HG03565 (cell line): Measurements from ENCODE around the gene PNO1.
"Not testable (repeated sequence)": the region's sequence is repeated elsewhere in the genome, so short reads cannot be mapped to it uniquely, and the experiment has no call there.

Source experiments
- ATAC-seq: cut with Tn5 transposase; IDR thresholded peaks from one replicate; pipeline ENCODE4 v1.9.1; 2021; ENCODE audit warnings: mild to moderate bottlenecking, moderate library complexity; ENCODE audit not compliant: unreplicated experiment

The PNO1 gene

DNA sequence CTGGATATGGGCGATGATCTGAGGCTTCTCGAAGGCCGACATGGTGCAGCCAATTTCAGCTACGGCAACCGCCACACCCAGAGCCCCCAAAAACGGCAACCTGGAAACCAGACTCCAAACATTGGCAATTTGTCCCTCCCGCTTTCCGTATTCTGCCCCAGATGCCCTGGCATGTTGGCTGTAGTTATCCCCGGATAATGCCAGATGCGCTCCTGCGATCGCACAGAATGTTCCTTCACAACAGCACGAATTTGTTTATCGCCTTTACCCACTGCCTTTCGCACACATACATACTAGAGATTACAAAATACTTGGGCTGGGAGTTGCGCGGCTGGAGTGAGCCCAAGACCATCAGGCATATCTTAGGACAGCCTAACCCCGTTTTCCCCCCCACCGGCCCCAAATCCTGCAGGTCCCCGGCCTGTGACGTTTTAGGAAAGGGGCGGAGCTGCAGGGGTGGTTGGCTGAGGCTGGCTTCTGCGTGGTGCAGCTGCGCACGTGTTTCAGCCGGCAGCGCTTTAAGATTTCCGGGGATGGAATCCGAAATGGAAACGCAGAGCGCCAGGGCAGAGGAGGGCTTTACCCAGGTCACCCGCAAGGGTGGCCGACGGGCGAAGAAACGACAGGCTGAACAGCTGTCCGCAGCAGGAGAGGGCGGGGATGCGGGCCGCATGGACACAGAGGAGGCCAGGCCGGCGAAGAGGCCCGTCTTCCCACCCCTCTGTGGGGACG, at the start of gene PNO1:
Gene PNO1 (plus strand): TSS at position 487 of the 732 bp plus-strand sequence. CDS start 47 bp downstream, at position 534.
- ATAC-seq: peak; percentile 76

DNA sequence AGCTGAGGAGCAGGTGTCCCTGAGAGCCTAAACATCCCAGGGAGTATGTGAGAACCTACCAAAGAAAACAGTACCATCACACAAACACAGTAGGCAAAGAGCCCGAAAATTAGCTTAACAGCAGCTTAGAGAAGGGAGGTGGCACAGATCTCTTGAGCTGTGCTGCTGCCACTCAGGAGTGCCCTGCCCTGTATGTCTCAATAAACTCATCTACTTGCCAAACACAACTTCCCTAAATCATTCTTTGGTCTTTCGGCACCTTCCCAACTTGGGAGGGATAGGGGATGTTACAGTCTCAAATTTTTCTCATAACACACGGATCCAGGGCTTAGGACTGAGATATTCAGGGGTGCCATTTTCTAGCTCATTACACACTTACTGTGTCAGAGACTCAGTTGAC, 49.6 kb upstream of the PNO1 start:
- ATAC-seq: no peak

DNA sequence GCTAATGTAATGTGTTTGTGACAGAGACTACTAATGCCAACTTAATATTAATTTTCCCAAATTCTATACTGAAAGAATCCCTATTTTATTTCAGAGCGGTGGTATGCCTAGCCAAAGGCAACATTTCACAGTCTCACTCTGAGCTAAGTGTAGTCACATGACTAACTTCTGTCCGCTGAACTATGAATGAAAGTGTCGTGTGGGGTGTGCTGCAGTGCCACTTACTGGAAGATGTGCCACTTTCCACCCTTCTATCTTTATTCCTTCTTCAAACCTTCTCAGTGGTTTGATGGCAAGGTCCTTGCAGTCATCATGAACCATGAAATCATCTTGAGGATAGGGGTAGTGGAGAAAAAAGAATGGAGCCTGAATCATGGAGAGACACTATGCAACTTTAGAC, 47.6 kb upstream of the PNO1 start:
- ATAC-seq: peak; percentile 81

DNA sequence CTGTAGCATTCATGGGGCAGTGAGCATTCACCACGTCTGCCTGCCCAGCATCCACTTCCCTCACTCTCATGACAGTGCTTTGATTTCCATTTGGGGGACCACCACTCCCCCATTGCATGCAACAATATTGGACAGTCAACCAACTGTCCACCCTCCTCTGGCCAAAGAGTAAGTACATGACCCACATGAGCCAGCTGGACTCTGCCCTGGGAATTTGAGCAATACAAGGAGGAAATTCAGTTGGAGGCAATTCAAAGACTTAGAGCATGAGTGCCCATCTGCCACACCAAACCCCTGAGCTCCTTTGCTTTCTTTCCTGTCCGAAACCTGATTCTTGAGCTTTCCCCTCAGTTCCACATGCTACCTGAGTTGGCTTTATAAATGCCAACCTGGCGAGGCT, 41.7 kb upstream of the PNO1 start:
- no peak for ATAC-seq

DNA sequence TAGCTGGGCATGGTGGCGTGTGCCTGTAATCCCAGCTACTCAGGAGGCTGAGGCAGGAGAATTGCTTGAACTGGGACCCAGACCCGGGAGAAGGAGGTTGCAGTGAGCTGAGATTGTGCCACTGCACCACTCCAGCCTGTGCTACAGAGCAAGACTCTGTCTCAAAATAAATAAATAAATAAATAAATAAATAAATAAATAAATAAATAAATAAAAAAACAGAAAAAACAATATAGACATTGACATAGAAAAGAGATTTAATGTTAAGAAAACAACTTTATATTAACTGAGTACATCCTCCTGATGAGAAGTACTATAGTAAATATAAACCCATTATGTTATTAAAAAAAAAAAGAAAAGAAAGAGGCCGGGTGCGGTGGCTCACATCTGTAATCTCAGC, 39.8 kb upstream of the PNO1 start:
- ATAC-seq: not testable (repeated sequence)

DNA sequence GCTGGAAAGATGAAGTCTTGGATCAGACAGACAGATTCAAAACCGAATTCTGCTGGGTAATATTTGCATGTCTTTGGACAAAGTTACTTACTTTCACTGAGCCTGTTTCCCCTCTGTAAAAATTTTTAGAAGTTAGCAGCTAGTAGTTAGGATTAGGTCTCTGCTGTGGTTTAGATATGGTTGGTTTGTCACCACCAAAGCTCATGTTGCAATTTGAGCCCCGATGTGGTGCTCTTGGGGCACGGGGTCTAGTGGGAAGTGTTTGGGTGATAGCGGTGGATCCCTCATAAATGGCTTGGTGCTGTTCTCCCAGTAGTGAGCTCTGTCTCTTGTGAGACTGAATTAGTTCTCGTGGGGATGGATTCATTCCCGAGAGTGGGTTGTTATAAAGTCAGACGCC, 38.9 kb upstream of the PNO1 start:
- ATAC-seq: no peak

DNA sequence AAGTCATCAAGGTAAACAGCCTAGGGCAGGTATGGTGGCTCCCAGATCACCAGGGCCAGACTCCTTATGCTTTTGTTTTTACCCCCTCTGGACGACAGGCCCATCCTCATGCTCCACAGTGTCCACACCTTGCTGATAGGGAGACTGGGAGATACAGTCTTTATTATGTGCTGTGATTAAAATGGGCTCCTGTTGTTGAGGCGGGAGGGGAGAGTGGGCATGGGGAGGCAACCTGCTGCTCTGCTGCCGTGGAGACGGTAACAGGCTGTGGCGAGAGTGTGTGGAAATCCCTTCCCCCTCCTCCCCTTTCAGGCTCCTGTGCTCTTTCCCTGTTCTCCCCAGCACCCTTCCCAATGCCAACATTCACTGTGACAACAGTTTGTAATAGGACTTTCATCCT, 38.2 kb upstream of the PNO1 start:
- no peak for ATAC-seq

DNA sequence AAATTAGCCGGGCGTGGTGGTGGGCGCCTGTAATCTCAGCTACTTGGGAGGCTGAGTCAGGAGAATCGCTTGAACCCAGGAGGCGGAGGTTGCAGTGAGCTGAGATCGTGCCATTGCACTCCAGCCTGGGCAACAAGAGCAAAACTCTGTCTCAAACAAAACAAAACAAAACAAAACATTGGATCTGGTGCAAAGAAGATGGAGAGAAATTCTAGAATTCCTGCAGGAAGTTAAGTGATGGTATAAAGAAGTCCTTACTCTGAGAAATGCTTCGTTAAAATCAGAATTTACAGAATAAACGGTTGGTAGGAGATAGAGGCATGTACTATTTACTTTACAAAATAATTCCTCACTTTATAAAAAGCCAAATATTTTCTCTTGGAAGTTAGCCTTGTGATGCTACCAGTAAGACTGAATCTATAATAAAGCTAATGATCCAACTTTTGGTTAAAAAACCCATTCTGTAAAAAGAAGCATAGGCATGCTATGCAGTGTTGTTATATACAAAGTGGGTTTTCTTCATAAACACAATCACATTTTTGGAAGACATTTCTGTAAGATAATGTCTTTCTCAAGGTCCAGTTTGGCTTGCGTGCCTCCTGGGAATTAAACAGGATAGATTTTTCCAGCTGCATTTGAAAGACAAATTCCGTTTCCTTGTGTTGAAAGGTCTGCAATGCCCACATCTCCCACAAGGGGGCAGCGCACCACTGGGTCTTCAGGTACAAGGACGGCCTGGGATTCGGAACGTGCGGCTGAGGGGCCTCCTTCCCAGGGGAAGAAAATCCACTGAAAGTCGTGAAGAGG, 35.6 kb upstream of the PNO1 start:
- ATAC-seq: no peak

DNA sequence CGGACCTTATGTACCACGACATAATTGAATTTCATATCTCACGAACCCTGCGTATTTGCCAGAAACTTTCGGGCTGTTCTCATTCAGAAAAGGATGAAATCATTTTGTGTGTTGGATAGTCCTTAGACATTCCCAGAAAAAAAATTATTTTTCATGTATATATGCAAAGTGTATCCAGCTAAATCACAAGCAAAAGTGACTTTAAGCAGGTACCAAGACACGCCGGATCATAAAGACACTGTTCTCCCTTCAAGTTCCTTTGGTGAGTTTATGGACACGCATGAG, 35.1 kb upstream of the PNO1 start:
- no peak for ATAC-seq

DNA sequence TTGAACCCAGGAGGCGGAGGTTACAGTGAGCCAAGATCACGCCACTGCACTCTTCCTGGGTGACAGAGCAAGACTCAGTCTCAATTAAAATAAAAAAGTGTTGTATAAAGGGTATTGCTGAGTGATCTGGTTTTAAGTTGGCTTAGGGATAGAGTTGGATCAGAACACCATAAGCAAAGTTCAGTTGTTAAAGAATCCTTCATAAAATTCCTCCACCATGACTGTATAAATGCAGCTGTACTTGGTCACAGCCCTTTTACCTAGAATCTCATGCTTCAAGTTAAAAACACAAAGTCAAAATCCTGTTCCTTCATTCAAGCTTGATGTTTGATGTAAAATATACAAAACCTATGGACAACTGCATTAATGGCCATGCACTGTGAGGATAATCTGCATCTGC, 33.4 kb upstream of the PNO1 start:
- ATAC-seq: no peak

DNA sequence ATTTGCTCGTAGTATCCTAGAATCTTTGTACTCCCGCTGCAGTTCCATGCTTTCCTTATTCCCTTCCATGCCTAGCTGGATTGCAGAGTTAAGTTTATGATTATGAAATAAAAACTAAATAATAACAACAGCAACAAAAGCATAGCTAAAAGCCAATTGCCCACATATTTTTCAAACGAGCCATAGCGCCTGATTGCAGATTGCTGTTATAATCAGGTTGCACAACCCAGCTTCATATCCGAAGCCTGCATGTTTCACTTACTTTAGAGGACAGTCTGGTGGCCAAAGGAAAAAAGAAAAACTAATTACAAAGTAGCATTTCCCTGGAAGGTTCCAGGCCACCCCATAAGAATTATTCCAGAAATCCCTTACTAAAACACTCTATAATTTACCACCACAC, 31.9 kb upstream of the PNO1 start:
- no peak for ATAC-seq

DNA sequence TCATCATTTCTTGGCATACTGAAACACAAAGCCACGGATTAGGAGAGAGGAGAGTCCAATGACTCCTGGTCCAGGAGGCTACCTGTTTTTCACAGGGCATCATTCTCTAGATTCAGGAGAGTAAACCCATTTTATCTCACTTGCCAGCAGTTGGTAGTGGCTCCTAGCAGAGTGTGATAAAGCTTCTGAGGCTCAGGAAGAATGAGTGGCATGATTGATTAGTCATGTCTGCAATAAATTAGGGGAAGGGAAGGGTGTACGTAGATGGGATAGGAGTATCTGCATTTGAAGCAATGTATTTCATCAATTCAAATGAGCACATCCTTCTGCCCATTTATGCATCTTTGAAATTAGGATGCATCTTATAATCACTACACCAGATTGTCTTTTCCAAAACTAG, 31.1 kb upstream of the PNO1 start:
- ATAC-seq: no peak

DNA sequence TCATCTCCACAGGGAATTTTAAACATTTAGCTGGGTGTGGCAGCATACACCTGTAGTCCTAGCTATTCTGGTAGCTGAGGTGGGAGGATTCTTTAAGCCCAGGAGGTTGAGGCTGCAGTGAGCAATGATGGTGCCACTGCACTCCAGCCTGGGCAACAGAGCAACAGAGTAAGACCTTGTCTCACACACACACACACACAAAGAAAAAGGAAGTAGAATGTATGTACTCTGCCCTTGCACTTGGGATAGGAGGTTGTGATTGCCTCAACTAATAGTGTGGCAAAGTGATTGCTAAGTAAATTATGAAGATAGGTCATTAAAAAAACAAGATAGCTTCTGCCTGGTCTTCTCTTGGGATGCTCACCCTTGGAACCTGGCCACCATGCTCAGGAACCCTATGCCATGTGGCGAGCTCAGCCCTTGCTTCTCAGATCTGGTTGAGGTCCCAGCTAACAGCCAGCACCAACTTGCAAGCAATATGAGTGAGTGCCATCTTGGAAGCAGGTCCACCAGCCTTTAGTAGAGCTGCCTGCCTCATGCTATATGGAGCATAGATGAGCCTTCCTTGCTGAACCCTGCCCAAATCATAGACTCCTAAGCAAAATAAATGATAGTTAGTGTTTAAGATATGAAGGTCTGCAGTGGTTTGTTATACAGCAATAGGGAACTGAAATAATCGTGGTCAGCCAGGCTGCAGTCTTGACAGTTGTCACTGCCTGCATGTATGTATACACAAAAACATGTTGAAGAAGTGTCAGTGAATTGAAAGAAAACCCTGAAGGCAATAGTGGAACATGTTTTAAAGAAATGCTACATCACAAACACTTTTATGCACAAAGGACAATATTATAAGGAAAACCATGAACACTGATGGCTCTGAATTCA, 30.1 kb upstream of the PNO1 start:
- peak; percentile 89 for ATAC-seq

DNA sequence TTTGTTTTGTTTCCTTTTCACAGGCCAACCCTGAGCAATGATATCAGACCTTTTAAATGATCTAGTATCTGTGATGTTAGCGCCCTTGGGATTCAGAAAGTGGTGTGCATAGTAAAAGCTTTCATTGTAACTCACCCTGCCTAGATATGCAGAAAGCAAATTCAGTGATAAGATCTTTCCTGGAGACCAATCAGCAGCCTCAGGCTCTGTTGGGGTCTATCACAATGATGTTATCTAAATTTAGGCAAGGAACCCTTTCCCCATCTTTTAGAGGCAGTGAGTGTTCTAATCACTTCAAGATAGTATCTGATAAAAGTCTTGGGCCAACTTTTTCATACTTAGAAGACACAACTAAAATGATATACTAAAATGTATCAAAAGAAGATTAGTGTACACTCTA, 23.6 kb upstream of the PNO1 start:
- ATAC-seq: no peak

DNA sequence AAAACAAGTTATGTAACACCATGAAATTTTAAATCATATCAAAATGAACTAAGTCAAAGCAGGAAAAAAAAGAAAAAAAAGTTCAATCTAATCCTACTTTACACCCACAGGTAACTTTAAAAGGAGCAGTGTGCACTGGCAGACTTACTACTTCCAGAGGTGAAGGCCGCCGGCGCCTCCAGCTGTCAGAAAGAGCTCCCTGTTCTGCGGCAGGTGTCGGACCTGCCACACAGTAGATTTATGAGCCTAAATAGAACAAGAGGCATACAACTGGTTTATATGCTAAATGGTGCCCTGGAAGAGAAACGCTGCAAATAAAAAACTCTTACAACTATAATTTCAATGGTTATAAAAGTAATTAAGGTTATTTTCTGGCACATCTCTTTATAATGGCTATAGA, 23.1 kb upstream of the PNO1 start:
- no peak for ATAC-seq

DNA sequence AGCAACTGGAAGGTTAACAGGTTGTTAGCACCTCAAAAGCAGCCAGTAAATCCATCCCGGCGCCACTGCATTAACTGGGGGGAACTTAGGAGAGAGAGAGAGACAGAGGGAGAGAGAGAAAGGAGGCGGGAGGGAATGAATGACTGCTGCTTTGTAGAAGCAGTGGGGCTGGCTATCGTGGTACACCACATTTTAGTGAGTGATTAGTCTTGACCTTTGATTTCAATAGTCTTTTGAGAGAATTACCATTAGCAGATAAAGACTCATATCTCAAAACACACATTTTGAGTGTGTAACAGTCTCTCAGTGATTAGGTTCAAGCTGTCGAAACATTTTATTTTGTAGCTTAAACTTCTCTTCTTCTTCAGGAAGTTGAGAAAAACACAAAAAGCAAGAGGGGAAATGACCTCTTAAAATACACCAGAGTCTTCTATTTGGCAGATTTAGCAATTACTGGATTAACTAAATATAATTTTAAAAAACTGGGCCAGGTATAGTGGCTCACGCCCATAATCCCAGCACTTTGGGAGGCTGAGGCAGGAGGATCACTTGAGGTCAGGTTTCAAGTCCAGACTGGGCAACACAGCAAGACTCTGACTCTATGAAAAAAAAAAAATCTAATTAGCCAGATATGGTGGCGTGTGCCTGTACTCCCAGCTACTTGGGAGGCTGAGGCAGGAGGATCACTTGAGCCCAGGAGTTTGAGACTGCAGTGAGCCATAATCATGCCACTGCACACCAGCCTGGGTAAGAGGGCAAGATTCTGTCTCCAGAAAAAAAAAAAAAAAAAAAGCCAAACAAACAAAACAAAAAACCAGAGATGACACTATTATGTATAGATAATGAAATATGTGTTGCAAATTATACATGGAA, 22.0 kb upstream of the PNO1 start:
- no peak for ATAC-seq

DNA sequence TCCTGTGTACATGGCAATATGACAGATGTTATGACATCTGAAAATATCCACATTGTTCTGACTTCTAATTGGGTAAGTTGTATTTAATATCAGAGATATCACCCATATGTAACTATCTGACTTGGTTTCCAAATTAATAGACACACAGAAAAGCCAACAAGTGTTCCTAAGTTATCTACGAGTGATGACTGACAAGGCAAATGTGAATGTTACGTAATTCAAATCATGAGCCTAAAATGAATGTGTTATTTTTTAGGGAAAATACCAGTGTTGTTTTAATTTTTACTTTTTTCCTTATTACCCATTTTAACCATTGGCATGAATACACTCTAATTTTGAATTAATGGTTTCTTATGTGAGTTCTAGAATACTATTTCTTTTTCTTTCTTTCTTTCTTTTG, 15.8 kb upstream of the PNO1 start:
- no peak for ATAC-seq

DNA sequence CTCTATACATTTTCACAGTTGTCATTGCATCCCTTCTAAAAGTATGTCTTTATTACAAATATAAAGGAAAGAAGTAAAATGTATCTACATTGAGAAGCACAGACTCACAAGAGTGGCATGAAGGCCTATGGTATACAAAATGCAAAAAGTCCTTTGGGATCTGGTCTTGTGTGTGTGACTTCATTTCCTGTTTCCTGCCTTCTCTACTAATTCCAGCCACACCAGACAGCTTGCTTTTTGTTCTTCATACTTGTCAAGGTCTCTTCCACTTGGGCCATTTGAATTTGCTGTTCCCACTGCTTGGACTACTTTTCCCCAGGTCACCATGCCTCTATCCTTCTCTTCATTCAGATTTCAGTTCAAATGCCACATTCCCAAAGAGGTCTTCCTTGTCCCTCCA, 6.7 kb upstream of the PNO1 start:
- ATAC-seq: no peak

DNA sequence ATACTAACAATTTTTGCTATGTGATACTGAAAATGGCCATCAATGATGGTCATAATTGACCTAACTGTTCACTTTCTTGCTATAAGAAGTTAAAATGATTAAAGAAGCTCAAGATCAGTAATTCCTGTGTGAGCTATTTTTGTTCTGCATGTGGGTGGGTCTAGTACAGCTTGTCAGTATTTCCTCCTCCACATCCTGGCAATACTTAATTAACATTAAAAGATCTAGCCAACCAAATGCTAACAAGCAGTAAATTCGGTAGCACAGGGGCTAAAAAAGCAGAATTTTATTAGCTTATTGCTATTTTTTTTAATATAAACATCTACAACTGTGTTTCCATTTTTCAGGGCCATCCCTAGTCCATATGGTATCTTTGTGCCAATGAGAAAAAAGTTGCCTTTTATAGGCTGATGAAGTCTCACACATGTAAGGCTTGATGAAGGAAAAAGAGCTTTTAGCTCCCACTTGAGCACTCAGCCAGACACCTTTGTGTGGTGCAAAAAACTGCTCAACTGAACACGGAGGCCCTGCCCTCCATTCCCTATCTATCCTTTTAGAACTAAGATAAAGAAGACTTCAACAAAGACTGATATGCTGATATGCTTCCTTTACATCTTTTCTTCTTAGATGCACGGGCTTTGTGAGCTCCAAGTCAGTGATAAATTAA, 4.9 kb upstream of the PNO1 start:
- ATAC-seq: no peak

DNA sequence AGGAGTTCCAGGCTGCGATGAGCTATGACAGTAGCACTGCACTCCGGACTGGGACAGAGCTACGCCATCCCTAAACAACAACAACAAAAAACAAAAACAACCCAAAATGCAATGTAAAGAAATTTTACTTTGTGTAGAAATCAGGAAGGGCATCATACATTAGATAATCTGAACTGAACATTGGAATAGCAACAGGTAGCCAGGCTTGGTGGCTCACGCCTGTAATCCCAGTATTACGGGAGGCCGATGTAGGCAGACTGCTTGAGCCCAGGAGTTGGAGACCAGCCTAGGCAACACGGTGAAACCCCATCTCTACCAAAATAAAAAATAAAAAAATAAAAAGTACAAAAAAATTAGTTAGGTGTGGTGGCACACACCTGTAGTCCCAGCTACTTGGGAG, 2.1 kb upstream of the PNO1 start:
- ATAC-seq: no peak
